Measurements from ENCODE around the gene ALDH3B2.
A peak's percentile ranks its signal among the peaks of the same experiment; 100 is the strongest.
"Not testable (repeated sequence)": the region's sequence is repeated elsewhere in the genome, so short reads cannot be mapped to it uniquely, and the experiment has no call there.

Gene ALDH3B2

DNA sequence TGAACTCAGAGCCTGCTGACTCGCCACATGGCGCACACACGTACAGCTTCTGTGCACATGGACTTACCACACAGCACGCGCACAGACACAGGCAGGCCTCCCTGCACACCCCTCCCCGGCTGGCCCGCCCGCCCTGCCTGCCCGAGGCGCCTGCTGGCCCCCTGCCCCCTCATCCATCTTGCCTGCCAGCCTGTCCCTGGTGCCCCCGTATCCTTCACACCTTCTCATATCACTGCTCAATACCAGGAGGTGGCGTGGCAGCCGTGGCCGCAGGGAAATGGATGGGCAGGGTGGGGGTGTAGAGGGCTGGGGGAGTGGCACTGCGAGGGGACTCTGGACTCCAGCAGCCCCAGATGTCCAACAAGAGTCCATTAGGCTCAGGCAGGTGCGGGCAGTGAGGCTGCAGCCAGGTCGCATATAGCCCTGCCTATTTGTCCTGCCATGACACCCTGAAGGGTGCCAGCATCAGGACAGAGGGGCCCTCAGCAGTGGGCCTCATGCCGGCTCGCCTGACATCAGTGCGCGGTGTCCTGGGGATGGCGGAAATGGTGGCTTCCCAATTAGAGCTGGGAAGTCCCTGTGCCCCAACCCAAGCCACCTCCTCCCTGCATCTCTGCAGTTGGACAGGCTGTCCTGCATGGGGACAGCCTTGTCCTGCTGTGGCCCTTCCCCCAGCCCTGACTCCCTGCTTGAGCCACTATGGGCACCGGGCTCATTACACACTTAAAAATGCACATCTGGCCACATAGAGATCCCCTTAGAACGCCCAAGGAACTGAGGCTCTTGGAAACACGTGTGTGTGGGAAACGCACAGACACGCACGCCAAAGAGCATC lies 32.9 kb downstream of the ALDH3B2 start:
- no peak for DNase-seq

DNA sequence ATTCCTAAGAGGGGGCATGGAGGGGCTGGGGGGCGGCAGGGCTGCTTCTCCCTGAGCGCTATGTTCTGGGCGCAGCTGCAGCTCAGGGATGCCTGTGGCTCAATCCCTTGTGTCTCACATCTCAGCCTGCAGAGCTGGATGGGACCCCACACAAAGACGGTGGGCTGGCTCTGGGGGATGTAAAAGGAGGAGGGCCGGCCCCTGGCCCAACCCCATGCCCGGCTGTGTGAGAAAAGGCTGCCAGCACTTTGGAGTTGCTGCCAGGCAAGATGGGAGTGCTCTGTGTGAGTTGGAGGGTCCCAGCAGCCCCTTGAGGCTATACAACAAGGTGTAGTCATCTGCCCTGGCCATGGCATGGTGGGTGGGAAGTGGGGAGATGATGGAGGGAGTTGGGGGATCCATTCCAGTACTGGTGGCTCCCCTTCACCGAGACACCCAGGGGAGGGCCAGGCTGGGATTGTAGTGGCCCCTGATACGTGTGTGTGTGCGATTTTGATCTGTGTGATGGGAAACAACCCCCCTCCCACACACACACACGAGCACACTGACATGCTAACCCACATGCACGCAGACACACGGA lies 33.6 kb downstream of the ALDH3B2 start:
- no peak for DNase-seq

DNA sequence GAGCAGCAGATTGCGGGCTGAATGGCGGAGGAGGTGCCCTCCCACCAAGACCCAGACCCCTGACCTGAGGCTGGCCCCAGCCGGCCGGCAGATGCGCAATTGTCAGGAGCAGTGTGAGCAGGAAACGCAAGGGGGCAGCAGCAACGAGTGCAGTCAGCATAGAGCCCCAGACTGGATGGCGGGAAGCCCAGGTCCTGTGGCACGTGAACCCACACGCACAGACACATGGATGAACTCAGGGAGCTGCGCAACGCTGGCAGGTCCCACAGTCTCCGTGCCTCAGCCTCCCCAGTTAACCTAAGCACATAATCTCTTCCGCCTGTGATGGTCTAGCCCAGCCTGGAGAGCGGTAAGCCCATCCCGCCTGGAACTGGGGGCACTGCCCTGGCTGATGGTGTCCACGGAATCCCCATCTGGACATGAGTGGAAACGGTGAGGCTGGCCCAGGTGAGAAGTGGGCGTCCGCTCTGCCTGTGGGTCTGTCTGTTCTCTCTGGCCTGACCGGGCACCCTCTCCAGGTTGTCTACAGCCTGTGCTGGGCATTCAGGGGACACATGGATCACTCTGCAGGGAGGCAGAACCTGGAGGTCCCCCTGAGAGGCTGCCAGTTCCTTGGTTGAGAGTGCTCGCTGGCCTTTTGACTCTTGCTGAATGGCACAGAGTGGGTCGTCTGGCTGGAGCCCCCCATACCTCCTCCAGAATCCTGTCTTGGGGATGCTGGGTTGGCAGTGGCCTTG lies 34.2 kb downstream of the ALDH3B2 start:
- peak; percentile 37 for DNase-seq

DNA sequence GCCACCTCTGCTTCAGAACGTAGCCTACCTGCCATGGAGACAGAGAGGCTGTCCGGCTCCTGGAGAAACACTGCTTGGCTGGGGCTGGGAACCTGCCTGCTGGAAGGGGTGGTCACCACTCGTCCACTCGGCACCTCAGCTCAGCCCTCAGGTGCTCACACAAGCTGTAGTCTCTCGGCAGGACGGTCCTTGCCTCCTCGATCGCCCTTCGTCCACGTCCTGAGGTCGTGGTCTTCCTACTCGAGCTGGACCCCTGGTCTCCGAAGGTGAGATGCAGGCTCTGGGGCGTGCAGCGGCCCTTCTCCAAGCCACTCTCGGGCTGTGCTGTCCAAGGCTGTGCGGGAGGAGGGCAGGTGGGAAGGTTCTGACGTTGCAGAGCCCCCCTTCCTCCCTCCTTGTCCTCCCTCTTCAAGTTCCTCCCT lies 35.0 kb downstream of the ALDH3B2 start, which contains the start of gene TBX10:
Gene TBX10, minus strand, starts transcription at position 326 of the 422 bp plus-strand sequence. Its CDS starts 291 bp downstream, at position 35.
- DNase-seq = no peak

DNA sequence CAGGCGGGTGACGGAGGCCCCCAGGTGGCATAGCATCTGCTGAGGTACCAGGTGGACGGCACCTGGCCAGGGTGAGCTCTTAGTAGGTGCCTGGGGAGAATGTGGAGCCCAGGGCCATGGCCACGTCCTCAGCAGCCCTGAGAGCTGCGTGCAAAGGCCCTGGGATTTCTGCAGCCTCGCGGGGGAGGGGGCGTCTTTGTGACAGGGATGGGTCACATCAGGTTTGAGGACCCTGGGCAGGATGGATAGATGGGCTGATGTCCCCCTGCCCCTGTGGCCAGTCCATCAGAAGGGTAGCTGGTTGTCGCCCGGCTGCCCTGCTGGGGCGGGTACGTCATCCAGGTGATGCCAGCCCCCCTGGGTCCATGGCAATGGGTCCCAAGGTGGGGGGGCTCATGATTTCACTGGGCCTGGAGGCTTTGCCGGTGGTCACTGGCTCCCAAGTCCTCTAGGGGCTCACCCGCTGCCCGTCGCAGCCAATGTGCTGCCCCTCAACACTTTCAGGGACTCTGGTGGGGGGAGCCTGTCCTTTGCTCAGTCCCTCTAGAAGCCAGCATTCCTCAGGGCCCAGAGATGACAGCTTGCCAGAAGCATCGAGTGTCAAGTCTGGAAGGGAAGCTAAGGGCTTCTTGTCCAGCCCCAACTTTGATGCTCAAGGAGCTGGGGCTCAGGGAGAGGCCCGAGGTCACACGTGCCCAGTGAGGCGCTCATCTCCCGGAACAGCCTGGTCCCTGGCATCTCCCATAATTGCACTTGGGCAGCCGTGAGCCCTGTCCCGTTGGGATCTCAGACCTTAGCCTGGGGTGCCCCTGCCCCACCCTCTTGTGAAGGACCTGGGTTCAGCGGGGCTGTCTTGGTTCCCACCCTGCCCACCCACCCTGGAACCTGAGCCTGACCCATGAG lies 35.6 kb downstream of the ALDH3B2 start:
- DNase-seq = no peak

DNA sequence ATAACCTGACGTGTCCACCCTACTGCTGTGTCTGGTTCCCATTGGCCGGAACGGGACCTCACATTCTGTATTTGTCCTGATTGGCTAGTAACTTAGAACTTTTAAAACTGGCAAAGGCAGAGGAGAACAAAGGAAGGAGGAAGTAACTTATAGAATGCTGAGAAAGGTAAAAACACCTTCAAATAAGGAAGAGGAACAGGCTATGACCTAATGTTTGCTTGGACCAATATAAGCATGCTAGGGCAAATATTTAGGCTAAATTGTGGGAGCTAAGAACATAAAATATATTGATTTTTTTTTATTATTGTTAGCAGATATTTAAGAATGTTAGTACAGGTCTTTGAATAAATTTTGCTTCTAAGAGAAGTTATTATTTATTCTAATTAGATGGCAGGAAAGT lies 37.0 kb downstream of the ALDH3B2 start:
- DNase-seq = not testable (repeated sequence)

DNA sequence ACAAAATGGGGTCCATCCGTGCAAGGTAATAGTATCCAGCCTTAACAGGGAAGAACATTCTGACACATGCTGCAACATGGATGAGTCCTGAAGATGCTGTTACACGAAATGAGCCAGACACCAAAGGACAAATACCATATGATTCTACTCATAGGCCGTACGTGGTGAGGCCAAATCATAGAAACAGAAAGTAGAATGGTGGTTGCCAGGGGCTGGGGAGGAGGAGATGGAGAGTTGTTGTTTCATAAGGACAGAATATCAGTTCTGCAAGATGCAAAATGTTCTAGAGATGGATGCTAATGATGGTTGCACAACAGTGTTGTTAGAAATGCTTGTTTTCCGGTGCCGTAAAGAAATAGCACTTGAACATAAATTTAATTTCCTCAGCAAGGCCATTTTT lies 37.5 kb downstream of the ALDH3B2 start:
- DNase-seq = no peak

DNA sequence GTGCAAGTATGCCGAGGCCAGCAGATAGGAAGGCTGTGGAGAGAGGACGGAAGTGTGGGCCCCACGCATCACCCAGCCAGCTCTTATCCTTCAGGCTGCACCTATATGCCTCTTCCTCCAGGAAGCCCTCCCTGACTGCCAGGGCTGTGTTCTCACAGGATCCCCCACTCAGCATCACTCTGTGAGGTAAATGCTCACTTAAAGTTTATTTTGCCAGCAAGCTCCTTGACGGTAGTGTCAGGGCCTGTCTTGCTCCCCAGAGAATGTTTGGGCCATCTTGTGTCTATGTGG lies 39.2 kb downstream of the ALDH3B2 start:
- no peak for DNase-seq

DNA sequence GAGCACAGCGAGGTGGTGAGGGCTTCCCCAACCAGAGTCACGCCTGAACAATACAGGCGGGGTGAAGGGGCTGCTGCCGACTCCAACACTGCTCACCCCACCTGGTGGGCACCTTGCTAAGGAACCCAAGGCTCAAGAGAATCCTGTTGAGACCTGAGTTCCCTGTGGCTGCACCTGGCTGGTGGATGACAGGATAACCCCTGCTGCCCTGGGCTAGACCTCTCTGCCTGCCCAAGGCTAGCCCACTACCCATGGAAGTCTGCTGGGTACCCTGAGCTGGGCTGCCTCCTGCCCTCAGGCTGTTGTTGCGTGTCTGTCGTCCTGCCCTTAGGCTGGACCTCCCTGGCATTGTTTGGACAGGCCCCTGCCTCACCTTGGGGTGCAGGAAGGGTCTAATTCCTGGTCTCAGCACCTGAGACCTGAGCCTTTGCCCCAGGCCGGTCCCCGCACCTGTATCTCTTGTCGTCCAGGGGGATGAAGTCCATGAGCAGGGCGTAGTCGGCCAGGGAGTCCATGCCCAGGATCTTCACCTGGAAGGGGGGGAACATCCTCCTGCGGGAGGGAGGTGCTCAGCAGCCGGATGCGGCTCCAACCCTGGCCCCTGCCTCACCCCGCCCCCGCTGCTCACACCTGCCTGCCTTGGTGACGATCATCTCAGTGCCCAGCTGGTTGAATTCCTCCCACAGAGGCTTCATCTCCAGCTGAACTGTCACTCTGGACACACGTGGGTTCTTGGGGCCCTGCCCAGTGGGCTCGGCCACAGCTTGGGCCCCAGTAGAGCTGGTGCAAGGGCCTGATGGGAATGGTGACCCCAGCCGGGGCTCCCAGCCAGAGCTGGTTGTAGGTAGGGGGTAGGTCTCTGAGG lies 39.8 kb downstream of the ALDH3B2 start:
- no peak for DNase-seq

DNA sequence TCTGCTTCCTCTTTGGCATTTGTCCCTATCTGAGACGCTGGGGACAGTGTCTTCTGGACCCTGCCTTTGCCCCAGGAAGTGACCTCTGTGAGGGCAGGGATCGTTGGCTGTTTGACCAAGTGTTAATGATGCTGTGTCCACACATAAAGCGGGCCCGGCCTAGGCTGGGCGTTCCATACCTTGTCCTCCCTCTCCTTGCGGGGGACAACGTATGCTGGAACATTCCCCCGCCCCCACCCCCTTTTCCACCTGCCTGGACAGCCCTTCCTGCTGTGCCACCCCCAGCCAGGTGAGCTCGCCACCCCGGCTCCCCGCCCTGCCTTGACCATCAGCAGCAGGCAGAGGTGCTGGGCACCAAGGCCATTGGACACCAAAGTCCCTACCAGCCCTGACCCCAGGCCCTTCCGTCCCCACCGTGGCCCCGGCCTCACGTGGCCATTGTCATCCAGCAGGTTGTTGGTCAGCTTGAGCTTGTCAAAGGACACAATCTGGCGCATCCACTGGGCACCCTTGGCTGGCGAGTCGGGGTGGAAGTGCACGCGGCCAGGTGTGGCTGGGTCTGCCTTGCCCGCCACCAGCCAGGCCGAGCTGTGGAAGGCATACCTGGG lies 40.6 kb downstream of the ALDH3B2 start:
- no peak for DNase-seq

DNA sequence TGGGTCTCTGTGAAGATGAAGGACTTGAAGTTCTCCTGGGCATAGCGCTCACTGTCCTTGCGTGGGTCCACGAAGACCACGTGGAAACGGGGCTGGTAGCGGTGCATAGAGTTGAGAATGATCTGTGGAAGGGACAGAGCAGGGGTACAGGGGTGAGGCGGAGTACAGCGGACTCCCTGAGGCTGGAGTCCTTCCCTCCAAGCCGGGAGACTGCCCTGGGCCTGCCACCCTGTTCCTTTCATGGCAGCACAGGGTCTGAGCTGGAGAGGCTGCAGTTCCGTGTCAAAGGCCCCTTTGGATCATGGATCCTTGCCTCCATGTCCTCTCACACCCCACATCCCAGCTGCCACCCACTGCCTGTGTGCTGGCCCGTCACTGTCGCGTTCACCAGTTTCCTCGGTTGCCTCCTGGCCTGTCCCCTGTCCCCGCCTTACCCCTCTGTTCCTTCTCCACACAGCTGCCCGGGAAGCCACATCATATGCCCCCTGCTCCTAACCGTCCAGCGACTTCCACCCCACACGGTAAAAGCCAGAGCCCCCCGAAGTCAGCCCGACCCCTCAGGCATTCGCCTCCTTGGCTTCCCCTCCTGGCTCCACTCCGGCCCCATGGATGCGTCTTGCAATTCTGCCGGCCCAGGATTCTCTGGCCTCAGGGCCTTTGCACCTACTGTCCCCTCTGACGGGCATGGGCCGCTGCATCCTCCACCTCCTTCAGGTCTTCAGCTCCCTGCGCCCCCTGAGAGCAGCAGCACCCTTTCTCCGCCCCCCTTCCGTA lies 41.3 kb downstream of the ALDH3B2 start:
- no peak for DNase-seq

DNA sequence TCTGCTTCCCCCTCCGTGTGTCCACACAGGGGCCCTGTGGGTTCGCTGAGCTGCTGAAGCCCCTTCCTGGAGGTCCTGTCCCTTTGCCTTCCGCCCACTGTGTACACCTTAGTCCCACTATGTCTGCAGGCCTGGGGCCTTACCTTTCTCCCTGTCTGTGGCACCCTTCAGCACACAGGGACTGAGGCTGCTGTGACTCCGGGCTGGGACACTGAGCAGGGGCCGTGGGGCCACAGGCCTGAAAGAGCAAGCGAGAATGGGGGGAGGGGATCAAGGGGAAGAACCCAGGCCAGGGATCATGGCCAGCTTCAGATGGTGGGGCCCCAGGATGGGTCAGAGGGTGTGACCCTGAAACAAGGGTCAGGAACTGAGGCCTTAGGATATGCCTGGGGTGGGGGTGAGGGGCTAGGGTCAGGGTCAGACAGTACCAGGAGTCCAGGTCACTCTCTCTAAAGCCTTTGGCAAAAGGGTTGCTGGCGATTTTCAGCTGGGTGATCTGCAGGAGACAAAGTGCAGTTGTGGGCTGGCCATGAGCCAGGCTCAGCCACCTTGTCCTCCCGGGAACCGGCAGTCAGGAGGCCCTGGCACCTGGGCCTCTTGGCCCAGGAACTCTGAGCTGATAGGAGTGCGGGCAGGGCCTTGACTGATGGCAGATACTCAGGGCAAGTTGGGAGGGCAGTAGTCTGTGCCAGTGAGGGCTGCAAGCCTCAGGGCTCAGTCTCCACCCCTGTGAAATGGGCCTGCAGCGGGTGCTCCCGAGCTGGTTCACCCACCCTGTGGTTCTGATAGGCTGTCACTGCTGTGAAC lies 42.0 kb downstream of the ALDH3B2 start:
- no peak for DNase-seq

DNA sequence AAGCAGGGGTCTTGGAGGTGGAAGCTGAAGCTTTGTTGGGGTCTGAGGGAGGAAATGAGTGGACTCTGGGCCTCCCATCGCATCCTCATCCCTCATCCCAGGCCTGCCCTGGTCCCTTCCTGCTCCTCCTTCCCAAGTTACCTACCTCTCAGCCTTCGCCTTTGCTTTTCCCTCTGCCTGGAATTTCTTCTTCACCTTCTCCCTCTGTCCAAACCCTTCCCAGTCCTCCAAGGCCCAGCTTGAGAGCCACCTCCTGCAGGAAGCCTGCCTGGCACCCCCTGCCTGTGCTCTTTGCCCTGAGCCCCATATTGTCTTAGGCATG lies 42.6 kb downstream of the ALDH3B2 start:
- DNase-seq = no peak

DNA sequence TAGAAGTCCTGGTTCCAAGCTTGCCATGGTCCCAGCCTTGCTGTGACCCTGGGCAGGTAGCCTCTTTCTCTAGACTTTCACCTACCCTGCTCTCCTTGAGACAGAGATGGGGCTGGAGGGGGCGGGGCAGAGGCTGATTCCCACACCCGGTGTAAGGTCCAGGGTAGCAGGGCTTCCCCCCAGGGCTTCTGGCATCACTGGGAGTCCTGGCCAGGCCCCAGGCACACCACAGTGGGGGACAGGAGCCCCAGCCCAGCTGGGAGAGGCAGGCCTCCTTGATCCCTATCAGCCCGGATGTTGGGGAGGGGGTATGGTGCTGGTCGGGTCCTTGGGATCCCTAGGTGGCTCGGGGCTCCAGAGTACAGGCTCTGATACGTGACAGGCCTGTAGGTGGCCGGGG lies 43.0 kb downstream of the ALDH3B2 start:
- DNase-seq = no peak

DNA sequence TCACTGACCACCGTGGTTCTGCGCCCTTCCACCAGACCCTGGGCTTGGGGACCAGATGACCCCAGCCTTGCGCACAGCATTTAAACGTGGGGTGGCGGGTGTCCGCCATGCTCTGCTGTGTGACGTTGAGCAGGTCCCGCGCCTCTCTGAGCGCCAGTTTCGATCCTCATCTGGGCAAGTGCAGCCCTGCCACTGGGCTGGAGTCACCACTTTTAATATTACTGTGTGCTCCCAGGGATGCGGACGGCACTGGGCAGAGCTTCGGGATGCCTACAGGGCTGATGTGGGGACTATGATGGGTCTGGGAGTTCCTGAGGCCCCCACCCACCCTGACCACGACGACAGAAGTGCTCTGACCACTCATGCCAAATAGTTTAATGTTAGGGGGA lies 43.5 kb downstream of the ALDH3B2 start:
- no peak for DNase-seq

DNA sequence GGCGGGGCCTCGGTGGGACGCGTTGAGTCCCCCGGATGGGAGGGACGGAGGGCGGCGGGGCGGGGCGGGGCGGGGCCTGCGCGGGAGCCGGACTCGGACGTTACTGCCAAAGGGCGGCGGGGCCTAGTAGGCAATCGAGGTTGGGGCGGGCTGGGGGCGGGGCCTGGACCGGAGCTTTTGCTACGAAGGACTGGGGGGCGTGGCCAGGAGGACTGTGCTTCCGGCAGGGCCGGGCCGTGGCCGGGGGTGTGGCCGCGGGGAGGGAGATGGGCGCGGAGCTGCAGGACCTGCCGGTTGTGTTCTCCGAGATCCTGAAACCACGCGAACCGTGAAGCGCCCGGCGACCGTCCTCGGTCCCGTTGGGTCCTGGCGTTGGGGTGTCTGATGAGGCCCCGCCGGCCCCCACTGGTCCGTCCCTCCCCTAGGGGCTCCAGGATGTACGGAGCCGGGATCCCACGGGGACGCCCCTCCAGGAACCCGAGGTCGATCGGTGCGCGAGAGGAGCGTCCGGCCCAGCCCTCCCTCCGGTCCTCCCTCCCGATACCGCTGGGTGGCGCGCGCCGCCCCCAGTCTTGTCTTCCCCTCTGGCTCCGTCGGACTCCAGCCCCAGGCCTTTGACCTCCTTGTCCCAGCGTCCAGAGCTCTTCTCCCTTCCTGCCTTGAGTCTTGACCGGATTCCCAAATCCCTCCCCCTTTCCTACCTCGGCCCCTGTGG lies 44.0 kb downstream of the ALDH3B2 start:
- DNase-seq = peak; percentile 97

DNA sequence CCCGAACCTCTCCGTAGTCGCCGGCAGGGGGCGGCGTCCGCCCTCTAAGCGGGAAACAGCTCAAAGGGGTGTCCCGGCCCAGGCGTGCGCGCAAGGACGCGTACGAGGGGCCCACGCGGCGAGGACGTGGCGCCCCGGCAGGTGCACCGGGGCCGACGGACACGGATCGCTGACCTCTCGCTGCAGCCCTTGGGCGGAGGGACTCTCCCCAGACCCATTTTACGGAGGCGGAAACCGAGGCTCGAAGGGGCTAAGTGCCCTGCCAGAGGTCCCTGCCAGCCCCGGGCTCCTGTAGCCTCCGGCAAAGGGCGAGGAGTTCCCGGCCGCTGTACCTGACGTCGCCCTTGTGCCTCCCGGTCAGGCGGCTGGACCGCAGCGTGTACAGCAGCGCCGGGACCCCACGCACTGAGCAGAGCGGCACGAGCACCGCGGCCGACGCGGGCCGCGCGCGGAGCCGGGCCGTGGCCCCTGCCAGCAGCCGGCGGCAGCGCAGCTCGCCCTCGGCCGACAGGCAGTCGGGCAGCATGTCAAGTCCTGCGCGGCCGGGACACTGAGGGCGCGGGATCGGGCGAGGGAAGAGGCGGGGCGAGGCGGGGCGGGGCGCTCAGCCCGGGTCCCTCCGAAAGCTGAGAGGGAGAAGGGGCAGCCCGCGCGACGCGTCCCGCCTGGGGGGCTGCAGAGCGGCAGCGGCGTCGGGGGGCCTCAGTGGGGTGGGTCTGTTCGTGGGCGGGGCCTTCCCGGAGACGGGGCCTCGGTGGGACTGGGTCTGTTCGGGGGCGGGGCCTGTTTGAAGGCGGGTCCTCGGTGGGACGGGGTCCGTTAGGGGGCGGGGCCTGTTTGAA lies 44.8 kb downstream of the ALDH3B2 start, which contains the start of gene NUDT8:
Gene NUDT8, minus strand, starts transcription at position 552 of the 842 bp plus-strand sequence. Its CDS starts 26 bp downstream, at position 526.
- DNase-seq = peak; percentile 74
